Fibroblast of skin of left quadriceps (primary cell): ENCODE data around the gene ZBTB46.

Source experiments
- DNase-seq, 2 experiments: peaks; one replicate each; pipeline ENCODE4 v3.0.0-alpha.2; 2013; ENCODE audit warnings: low read depth in 2 of 2

Gene ZBTB46

GRCh38 chr20:63706852-63707557, 124.1 kb downstream of the ZBTB46 start:
- DNase-seq, result no peak

GRCh38 chr20:63706027-63706695, 124.9 kb downstream of the ZBTB46 start:
- DNase-seq, result no peak

DNA sequence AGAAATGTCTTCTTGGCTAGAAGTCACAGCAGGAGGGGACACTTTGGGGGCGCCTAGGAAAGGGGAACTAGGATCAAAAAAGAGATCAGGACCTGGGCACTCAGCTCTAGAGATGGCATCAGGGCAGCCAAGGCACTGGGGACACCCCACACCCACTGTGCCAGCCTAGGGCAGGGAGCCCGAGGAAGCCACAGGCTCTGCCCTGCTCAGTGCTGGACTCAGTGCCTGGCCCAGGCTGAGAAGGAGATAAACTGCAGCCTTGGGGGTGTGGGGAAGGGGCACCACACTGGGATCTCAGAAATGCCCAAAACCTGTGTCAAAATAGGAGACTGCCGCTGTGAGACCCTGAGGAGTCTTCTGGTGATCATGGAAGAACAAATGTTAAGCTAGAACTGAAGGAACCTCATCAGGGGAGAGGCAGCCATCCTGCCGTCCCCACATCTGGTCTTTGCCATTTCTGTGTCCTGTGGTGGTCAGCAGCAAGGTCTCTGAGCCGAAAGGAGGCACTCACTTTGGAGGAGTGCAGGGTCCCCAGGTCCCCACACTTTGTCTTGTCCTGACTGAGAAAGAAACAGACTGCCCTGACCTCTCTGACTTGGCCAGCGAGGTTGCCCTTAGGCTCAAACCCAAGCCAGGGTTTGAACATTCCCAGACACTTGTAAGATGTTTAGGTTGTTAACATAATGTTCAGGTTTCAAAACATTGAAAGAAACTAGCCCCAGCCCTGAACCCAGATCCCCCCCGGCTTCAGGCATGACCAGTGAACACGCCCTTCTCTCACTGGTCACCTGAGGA, 125.6 kb downstream of the ZBTB46 start:
- no peak for DNase-seq

DNA sequence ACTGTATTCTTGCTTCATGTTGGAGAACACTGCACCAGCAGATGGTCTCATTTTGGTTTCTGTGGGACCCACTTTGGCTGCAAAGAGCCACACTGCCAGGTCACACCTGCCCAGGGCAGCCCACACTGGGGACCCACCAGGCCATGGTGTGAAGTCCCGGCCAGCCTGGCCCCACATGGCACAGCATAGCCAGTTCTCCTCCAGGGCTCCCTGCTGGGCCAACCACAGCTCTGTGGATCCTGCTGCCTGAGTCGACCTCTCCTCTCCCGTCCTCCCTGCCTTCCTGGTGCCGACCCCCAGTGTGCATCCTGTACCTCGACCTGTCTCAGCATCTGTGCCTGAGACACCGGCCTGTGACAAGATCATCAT, 126.3 kb downstream of the ZBTB46 start:
- DNase-seq, result no peak

GRCh38 chr20:63703976-63704748, 126.9 kb downstream of the ZBTB46 start:
- DNase-seq, result no peak

DNA sequence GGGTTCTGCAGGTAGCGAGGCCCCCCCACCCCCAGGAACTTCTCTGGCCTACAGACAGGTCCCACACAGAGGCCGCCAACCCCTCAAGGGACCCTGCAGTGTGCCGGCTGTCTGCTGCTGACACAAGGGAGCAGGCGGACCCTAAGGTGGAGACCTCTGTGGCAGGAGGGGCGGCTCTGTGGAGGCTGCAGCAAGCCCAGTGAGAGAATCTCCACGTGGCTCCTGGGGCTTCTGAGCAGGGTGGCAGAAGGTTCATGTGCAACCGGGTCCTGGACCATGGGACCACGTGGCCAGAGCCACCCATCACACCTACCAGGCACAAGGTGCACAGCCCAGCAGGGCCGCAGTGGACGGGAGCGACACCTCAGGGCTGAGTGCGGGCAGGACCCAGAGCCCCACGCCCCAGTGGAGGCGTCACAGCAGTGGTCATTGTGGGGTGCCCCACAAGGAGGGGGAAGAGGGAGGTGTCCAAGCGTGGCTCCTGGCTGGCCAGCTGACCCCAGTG, 127.5 kb downstream of the ZBTB46 start:
- DNase-seq, result no peak

- DNase-seq, result no peak
Observed at GRCh38 chr20:63702751-63703470, 128.2 kb downstream of the ZBTB46 start.

- no peak for DNase-seq
Observed at GRCh38 chr20:63702036-63702665, 128.9 kb downstream of the ZBTB46 start.

DNA sequence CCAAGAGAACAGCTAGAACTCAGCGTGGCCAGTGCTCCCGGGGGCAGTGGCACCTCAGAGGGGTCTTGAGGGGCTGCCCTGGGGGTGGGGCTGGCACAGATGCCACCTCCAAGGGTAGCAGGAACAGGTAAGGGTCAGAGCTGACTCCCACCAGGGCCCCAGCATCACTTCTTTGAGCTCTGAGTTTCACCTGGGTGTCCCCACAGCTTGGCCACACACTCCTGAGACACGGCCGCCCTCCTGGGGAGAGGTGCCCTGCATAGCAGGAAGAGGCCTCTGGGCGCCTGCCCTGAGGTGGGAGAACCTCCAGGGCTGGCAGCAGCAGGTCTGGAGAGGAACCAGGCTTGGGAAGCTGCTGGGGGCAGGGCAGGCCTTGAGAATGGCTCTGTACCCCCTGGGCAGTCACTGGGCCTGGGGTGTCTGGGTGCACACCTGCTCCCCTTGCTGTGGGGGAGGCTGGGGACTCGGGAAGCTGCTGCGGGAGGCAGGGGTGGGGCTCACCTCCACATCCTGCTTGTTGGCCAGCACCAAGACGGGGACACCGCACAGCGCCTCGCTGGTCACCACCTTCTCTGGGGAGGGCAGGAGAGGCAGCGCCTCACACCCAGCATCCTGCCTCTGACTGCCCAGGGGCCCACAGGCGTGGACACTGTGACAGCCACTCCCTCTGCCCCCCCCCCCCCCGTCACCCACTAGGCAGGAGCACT, 129.6 kb downstream of the ZBTB46 start:
- no peak for DNase-seq

- no peak for DNase-seq
Observed at GRCh38 chr20:63701051-63701328, 130.1 kb downstream of the ZBTB46 start.

DNA sequence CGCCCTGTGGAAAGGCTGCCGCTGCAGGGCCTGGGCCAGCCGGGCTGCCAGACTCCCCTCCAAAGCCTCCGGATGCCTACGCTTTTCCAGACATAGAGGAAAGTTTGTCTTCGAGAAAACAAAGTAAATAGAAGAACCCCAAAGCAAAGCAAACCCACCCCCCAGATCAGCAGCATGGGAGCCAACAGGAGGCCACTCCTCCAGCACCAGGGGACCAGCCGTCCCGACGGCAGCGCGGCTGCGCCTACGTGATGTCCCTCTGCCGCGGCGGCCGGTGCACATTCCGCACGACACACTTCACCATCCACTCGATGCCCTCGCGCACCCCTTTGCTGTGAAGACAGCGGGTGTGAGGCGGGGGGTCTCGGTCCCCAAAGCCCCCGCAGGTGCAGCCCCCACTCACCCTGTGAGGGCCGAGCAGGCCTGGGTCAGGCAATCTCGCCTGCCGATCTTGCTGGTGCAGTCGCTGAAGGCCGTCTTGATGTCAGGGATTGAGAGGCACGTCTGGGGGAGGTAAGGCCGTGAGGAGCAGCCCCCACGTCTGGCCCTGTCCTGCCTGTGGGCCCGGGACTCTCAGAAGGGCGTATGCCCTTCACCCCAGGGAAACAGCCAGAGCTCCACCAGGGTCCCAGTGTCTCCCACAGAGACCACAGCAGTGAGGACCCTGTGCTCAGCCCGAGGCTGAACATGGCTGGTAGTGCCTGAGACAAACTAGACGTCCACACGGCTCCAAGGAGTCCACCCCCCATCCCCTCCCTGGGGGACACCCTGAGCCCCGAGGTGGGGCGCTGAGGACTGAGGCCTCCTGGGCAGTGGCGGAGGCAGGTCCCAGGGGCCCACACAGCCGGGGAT, 130.6 kb downstream of the ZBTB46 start:
- DNase-seq, result no peak

GRCh38 chr20:63699466-63700198, 131.4 kb downstream of the ZBTB46 start:
- no peak for DNase-seq

DNA sequence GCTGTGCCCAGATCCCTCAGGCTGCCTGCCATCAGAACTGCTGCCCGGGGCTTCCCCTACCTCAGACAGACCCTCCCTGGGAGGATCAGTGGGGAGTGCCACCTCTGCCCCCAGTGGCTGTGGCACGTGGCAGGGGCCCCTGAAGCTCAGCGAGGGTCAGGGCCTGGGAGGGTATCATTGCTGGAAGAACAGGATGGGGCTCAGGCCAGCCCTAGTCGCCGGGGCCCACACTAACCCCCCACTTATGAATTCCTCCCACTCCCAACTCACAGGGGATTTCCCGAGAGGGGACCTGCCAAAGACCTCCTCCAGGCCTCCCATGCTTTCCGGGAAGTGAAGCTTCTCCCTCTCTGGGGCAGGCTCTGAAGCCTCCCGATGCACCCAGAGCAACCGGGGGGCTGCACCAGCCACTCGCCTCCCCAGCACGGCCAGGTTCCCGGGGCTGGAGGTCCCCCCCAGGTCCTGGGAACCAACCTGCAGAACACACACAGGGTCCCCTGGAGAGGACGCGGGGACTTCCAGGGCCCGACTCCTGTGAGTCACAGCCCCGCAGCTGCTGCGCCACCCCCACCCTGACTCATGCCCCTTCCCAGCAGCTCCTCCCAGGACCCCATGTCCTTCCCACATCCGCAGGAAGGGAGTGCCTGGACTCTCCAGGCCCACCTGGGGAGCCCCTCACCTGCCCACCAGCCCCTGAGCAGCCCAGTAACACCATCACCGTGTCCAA, 132.2 kb downstream of the ZBTB46 start:
- peak; percentile 62 to 66 for DNase-seq

GRCh38 chr20:63697868-63698545, 133.1 kb downstream of the ZBTB46 start:
- no peak for DNase-seq

DNA sequence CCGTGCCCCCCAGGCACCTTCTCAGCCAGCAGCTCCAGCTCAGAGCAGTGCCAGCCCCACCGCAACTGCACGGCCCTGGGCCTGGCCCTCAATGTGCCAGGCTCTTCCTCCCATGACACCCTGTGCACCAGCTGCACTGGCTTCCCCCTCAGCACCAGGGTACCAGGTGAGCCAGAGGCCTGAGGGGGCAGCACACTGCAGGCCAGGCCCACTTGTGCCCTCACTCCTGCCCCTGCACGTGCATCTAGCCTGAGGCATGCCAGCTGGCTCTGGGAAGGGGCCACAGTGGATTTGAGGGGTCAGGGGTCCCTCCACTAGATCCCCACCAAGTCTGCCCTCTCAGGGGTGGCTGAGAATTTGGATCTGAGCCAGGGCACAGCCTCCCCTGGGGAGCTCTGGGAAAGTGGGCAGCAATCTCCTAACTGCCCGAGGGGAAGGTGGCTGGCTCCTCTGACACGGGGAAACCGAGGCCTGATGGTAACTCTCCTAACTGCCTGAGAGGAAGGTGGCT, 133.7 kb downstream of the ZBTB46 start:
- no peak for DNase-seq

DNA sequence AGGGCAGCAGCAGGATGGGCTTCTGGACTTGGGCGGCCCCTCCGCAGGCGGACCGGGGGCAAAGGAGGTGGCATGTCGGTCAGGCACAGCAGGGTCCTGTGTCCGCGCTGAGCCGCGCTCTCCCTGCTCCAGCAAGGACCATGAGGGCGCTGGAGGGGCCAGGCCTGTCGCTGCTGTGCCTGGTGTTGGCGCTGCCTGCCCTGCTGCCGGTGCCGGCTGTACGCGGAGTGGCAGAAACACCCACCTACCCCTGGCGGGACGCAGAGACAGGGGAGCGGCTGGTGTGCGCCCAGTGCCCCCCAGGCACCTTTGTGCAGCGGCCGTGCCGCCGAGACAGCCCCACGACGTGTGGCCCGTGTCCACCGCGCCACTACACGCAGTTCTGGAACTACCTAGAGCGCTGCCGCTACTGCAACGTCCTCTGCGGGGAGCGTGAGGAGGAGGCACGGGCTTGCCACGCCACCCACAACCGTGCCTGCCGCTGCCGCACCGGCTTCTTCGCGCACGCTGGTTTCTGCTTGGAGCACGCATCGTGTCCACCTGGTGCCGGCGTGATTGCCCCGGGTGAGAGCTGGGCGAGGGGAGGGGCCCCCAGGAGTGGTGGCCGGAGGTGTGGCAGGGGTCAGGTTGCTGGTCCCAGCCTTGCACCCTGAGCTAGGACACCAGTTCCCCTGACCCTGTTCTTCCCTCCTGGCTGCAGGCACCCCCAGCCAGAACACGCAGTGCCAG, 134.3 kb downstream of the ZBTB46 start, which contains the start of gene TNFRSF6B:
Gene TNFRSF6B, plus strand, starts transcription at position 25 of the 729 bp plus-strand sequence. Its CDS starts 116 bp downstream, at position 141.
- no peak for DNase-seq
